ENCODE results near the gene PDZD8. TPM values are rescaled to one million over a fixed set of nuclear protein-coding genes. Genes with fewer than 3 reads are reported as not detected.

Gene PDZD8, protein sequence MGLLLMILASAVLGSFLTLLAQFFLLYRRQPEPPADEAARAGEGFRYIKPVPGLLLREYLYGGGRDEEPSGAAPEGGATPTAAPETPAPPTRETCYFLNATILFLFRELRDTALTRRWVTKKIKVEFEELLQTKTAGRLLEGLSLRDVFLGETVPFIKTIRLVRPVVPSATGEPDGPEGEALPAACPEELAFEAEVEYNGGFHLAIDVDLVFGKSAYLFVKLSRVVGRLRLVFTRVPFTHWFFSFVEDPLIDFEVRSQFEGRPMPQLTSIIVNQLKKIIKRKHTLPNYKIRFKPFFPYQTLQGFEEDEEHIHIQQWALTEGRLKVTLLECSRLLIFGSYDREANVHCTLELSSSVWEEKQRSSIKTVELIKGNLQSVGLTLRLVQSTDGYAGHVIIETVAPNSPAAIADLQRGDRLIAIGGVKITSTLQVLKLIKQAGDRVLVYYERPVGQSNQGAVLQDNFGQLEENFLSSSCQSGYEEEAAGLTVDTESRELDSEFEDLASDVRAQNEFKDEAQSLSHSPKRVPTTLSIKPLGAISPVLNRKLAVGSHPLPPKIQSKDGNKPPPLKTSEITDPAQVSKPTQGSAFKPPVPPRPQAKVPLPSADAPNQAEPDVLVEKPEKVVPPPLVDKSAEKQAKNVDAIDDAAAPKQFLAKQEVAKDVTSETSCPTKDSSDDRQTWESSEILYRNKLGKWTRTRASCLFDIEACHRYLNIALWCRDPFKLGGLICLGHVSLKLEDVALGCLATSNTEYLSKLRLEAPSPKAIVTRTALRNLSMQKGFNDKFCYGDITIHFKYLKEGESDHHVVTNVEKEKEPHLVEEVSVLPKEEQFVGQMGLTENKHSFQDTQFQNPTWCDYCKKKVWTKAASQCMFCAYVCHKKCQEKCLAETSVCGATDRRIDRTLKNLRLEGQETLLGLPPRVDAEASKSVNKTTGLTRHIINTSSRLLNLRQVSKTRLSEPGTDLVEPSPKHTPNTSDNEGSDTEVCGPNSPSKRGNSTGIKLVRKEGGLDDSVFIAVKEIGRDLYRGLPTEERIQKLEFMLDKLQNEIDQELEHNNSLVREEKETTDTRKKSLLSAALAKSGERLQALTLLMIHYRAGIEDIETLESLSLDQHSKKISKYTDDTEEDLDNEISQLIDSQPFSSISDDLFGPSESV
- total RNA-seq: 29.1 and 33.3 TPM in 2 replicates

GRCh38 chr10:117375360-117376178, at the start of gene PDZD8:
Gene PDZD8 (minus strand): TSS chr10:117375440. CDS start chr10:117375227, 213 bp downstream.

DNA sequence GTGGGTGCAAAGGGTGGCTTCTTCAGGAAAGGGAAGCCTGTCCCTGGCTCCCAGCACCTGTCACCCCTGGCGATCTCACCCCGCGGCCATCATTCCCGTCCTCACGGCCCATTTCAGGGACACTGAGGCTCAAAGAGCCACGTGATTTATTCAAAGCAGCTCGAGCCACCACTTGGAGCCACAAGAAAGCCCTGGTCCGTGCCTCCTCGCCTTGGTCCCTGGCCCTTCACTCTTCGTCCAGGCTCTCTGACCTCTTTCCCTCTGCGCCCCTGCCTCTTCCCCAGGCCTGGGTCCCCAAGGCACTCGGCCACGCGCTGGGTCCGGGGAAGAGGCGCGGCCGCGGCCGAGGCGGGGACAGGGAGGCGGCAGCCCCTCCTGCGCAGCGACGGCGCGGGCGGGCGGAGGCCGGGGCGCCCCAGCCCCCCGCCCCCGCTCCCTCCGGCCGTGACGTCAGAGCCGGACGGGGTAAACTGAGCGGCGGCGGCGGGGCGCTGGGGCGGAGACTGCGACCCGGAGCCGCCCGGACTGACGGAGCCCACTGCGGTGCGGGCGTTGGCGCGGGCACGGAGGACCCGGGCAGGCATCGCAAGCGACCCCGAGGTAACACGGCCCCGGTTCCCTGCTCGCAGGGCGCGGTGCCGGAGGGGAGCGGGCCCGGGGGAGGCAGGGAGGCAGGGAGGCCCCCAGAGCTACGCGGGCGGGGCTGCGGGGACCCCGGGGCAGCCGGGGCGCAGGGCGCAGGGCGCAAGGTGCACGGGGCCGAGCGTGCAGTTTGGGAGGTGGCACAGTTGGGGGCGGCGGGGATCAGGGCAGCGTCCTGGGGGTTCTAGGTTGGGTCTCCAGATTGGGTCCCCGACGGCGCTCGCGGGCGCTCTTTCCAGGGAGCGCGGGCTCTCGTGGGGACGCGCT, 134.4 kb downstream of the PDZD8 start, which contains the start of gene SLC18A2:
TSS of gene SLC18A2 (plus strand) at position 494 of the 909 bp plus-strand sequence. CDS start 580 bp downstream, outside the sequence.

Other genes starting within 250 kb of the PDZD8 start
- gene VAX1, start 237.2 kb downstream of the PDZD8 start, total RNA-seq: not detected in 2 replicates
- not detected in 2 replicates for gene KCNK18, start 178.0 kb downstream of the PDZD8 start, total RNA-seq
- gene SLC18A2, start 134.3 kb downstream of the PDZD8 start, total RNA-seq: not detected in 2 replicates
- not detected in 2 replicates for gene EMX2, start 167.3 kb upstream of the PDZD8 start, total RNA-seq